A549 (cell line): ENCODE results near the gene ANKRD2. TPM values are rescaled to one million over a fixed set of nuclear protein-coding genes. Genes with fewer than 3 reads are reported as not detected.
A peak's percentile ranks its signal among the peaks of the same experiment; 100 is the strongest.

Experiments used
- ATAC-seq, 2 experiments: fragments of 200-7000 bp in 1 of 2; fragments of >200 bp in 1 of 2; cut with Nextera tagmentation in 1 of 2; cut with Tn5 transposase in 1 of 2; 3 replicates each; pipeline versions ENCODE4 v1.8.0 to v1.9.1; 2018 to 2020; ENCODE audit warnings: mild to moderate bottlenecking in 1 of 2, moderate library complexity in 1 of 2
- CTCF ChIA-PET: fragments of 300-600 bp; sonication (Branson Sonifier 250); formaldehyde crosslinking; extraction: SDS; loops from one replicate; lab custom pipeline; 2021; ENCODE audit warnings: antibody characterized with exemption, inconsistent platforms; lab: Yijun Ruan, JAX
- POLR2A ChIA-PET: fragments of 350-600 bp; formaldehyde crosslinking; extraction: SDS; loops from one replicate; lab custom pipeline; 2021; ENCODE audit warnings: antibody characterized with exemption, inconsistent platforms; lab: Yijun Ruan, JAX
- DNase-seq, 2 experiments: peaks; one replicate each; pipeline versions ENCODE4 v3.0.0 to v3.0.0-alpha.2; 2011 to 2016; ENCODE audit warnings: low read depth in 1 of 2, low spot score in 1 of 2
- FAIRE-seq: peaks from 2 replicates; lab custom pipeline; 2011; peaks lifted over from hg19 to GRCh38; lab: Jason Lieb, UNC
- H3K27ac ChIP-seq, 2 experiments: fragments of >200 bp; sonication (Bioruptor Twin); formaldehyde crosslinking; 3 replicates each; pipeline ENCODE4 v1.5.1; 2016 to 2017
- H3K4me1 ChIP-seq: fragments of >200 bp; sonication (Bioruptor Twin); formaldehyde crosslinking; 3 replicates; pipeline ENCODE4 v1.6.1; 2016
- H3K4me2 ChIP-seq: fragments of >200 bp; sonication (Bioruptor Twin); formaldehyde crosslinking; 3 replicates; pipeline ENCODE4 v1.6.1; 2016
- H3K4me3 ChIP-seq: fragments of >200 bp; sonication (Bioruptor Twin); formaldehyde crosslinking; 3 replicates; pipeline ENCODE4 v1.5.1; 2016
- H3K9me3 ChIP-seq: fragments of >200 bp; sonication (Bioruptor Twin); formaldehyde crosslinking; 3 replicates; pipeline ENCODE4 v1.6.1; 2016
- ATOH8 ChIP-seq: fragments of 250-450 bp; sonication (Bioruptor Pico); IDR thresholded peaks from 2 replicates; pipeline ENCODE4 v1.5.0; 2020; ENCODE audit warnings: low read depth, mild to moderate bottlenecking, moderate library complexity
- CEBPB ChIP-seq, 2 experiments: fragments of >200 bp in 1 of 2; sonication (Bioruptor Twin) in 1 of 2; formaldehyde crosslinking in 1 of 2; IDR thresholded peaks; 2 replicates each; pipeline ENCODE4 v1.6.1; 2012 to 2016
- EHMT2 ChIP-seq: fragments of 200-600 bp; sonication (generic); IDR thresholded peaks from 2 replicates; pipeline ENCODE4 v1.6.1; 2016; ENCODE audit warnings: antibody characterized with exemption, low read depth, mild to moderate bottlenecking, moderate library complexity
- EP300 ChIP-seq, 2 experiments: fragments of >200 bp; sonication (Bioruptor Twin); formaldehyde crosslinking; IDR thresholded peaks; 2 replicates in 1 of 2; 3 replicates in 1 of 2; pipeline ENCODE4 v1.6.1; 2016 to 2017
- ESRRA ChIP-seq: fragments of 150-350 bp; IDR thresholded peaks from 2 replicates; pipeline ENCODE4 v1.6.1; 2014; ENCODE audit warnings: mild to moderate bottlenecking, low read length, borderline replicate concordance
- HES2 ChIP-seq: fragments of >200 bp; sonication (Bioruptor Twin); formaldehyde crosslinking; IDR thresholded peaks from 2 replicates; pipeline ENCODE4 v1.6.1; 2016
- HEYL ChIP-seq: fragments of 250-450 bp; sonication (Bioruptor Pico); IDR thresholded peaks from 2 replicates; pipeline ENCODE4 v1.8.0; 2021; ENCODE audit warnings: mild to moderate bottlenecking, moderate library complexity
- HOXB13 ChIP-seq: fragments of 250-450 bp; sonication (Bioruptor Pico); IDR thresholded peaks from 2 replicates; pipeline ENCODE4 v1.5.0; 2020; ENCODE audit warnings: low read depth, mild to moderate bottlenecking, moderate library complexity
- JUNB ChIP-seq: fragments of >200 bp; sonication (Bioruptor Twin); formaldehyde crosslinking; IDR thresholded peaks from 2 replicates; pipeline ENCODE4 v1.6.1; 2016
- MYC ChIP-seq: IDR thresholded peaks from 2 replicates; pipeline ENCODE4 v1.6.1; 2012; ENCODE audit warnings: mild to moderate bottlenecking, inconsistent platforms, low read length, improper control_type of control experiment, borderline replicate concordance
- NFE2L2 ChIP-seq: fragments of 150-350 bp; conservative IDR thresholded peaks from 2 replicates; pipeline ENCODE4 v1.6.1; 2014; ENCODE audit warnings: low read length
- NR3C1 ChIP-seq: fragments of >200 bp; sonication (Bioruptor Twin); formaldehyde crosslinking; IDR thresholded peaks from 3 replicates; pipeline ENCODE4 v1.6.1; 2017
- POLR2A ChIP-seq: IDR thresholded peaks from 2 replicates; pipeline ENCODE4 v1.6.1; 2012; ENCODE audit warnings: mild to moderate bottlenecking, low read length
- POLR2AphosphoS2 ChIP-seq: conservative IDR thresholded peaks from 2 replicates; pipeline ENCODE4 v1.6.1; 2012; ENCODE audit warnings: low read length, improper control_type of control experiment, inconsistent platforms
- RARB ChIP-seq: fragments of 250-450 bp; sonication (Bioruptor Pico); IDR thresholded peaks from 2 replicates; pipeline ENCODE4 v1.8.0; 2021; ENCODE audit warnings: mild to moderate bottlenecking, moderate library complexity
- RFX5 ChIP-seq: fragments of 450-650 bp; IDR thresholded peaks from 2 replicates; pipeline ENCODE4 v1.7.1; 2014; ENCODE audit warnings: antibody characterized with exemption, mild to moderate bottlenecking, moderate library complexity
- ZC3H11A ChIP-seq: fragments of 450-650 bp; IDR thresholded peaks from 2 replicates; pipeline ENCODE4 v1.6.1; 2014; ENCODE audit warnings: antibody characterized with exemption, mild to moderate bottlenecking
- ZFP36 ChIP-seq: fragments of 450-650 bp; IDR thresholded peaks from 2 replicates; pipeline ENCODE4 v1.6.1; 2014; ENCODE audit warnings: borderline replicate concordance; ENCODE audit not compliant: partially characterized antibody
- WGBS: methylation state at CpG from one replicate; pipeline ENCODE4 v1.1.6; 2017; ENCODE audit errors: missing lambda C conversion rate; 5-methylcytosine and 5-hydroxymethylcytosine counted together
- polyA plus RNA-seq, 4 experiments: library from polyadenylated mRNA; depleted of rRNA in 3 of 4; stranded (reverse); fragments of >200 nt; fragmentation: RNase III in 1 of 4; extraction: RNeasy Plus Mini Kit Qiagen cat#74134 plus additional on column Dnase treatment in 1 of 4; gene quantifications; 2 replicates in 3 of 4; 3 replicates in 1 of 4; pipeline ENCODE4 v1.2.3, GENCODE V29; 2011 to 2017
- TF ChIP-seq, protein P1 (sequence below): fragments of >200 bp; sonication (Bioruptor Twin); formaldehyde crosslinking; IDR thresholded peaks from 3 replicates; pipeline ENCODE4 v1.5.1; 2016
- TF ChIP-seq, protein P2 (sequence below): fragments of 200-600 bp; sonication (generic); IDR thresholded peaks from 2 replicates; pipeline ENCODE4 v1.6.1; 2016; ENCODE audit warnings: antibody characterized with exemption, mild to moderate bottlenecking, moderate library complexity
- TF ChIP-seq, protein P3 (sequence below): IDR thresholded peaks from 2 replicates; pipeline ENCODE4 v1.6.1; 2012
- TF ChIP-seq, protein P4 (sequence below): fragments of 250-450 bp; sonication (Bioruptor Pico); IDR thresholded peaks from 2 replicates; pipeline ENCODE4 v1.5.0; 2021; ENCODE audit warnings: mild to moderate bottlenecking, moderate library complexity, borderline replicate concordance
- TF ChIP-seq, protein P5 (sequence below): fragments of >200 bp; sonication (Bioruptor Twin); formaldehyde crosslinking; IDR thresholded peaks from 3 replicates; pipeline ENCODE4 v1.6.1; 2016

Gene ANKRD2
- polyA plus RNA-seq, 2 of the 4 experiments (the other 2 are of a cell fraction): 1.5 to 4.7 TPM

GRCh38 chr10:97600616-97601015 is 28.0 kb downstream of the ANKRD2 start:
- TF ChIP-seq, protein P1, sequence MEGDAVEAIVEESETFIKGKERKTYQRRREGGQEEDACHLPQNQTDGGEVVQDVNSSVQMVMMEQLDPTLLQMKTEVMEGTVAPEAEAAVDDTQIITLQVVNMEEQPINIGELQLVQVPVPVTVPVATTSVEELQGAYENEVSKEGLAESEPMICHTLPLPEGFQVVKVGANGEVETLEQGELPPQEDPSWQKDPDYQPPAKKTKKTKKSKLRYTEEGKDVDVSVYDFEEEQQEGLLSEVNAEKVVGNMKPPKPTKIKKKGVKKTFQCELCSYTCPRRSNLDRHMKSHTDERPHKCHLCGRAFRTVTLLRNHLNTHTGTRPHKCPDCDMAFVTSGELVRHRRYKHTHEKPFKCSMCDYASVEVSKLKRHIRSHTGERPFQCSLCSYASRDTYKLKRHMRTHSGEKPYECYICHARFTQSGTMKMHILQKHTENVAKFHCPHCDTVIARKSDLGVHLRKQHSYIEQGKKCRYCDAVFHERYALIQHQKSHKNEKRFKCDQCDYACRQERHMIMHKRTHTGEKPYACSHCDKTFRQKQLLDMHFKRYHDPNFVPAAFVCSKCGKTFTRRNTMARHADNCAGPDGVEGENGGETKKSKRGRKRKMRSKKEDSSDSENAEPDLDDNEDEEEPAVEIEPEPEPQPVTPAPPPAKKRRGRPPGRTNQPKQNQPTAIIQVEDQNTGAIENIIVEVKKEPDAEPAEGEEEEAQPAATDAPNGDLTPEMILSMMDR: no peak
- TF ChIP-seq NR3C1 (no peak), HES2 (no peak), CEBPB (IDR thresholded peaks at IDR 0.05) (no peak), EP300 (IDR thresholded peaks at IDR 0.05) (no peak)
- TF ChIP-seq, protein P2, sequence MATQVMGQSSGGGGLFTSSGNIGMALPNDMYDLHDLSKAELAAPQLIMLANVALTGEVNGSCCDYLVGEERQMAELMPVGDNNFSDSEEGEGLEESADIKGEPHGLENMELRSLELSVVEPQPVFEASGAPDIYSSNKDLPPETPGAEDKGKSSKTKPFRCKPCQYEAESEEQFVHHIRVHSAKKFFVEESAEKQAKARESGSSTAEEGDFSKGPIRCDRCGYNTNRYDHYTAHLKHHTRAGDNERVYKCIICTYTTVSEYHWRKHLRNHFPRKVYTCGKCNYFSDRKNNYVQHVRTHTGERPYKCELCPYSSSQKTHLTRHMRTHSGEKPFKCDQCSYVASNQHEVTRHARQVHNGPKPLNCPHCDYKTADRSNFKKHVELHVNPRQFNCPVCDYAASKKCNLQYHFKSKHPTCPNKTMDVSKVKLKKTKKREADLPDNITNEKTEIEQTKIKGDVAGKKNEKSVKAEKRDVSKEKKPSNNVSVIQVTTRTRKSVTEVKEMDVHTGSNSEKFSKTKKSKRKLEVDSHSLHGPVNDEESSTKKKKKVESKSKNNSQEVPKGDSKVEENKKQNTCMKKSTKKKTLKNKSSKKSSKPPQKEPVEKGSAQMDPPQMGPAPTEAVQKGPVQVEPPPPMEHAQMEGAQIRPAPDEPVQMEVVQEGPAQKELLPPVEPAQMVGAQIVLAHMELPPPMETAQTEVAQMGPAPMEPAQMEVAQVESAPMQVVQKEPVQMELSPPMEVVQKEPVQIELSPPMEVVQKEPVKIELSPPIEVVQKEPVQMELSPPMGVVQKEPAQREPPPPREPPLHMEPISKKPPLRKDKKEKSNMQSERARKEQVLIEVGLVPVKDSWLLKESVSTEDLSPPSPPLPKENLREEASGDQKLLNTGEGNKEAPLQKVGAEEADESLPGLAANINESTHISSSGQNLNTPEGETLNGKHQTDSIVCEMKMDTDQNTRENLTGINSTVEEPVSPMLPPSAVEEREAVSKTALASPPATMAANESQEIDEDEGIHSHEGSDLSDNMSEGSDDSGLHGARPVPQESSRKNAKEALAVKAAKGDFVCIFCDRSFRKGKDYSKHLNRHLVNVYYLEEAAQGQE: no peak
- TF ChIP-seq, protein P3, sequence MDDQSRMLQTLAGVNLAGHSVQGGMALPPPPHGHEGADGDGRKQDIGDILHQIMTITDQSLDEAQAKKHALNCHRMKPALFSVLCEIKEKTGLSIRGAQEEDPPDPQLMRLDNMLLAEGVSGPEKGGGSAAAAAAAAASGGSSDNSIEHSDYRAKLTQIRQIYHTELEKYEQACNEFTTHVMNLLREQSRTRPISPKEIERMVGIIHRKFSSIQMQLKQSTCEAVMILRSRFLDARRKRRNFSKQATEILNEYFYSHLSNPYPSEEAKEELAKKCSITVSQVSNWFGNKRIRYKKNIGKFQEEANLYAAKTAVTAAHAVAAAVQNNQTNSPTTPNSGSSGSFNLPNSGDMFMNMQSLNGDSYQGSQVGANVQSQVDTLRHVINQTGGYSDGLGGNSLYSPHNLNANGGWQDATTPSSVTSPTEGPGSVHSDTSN: no peak
- no peak overlapping the region for H3K4me3 ChIP-seq
- POLR2A ChIA-PET: no interaction called here
- ATAC-seq (no peak), DNase-seq (no peak), FAIRE-seq (no peak)
- H3K9me3 ChIP-seq: no peaks in the 10 kb centered on the region
- 97% methylated on average over 1 of the region's 1 CpG for WGBS
- no peak overlapping the region for H3K4me2 ChIP-seq
- H3K27ac ChIP-seq: peak overlapping the region; percentile 30 to 88; a peak in 2 of 6 replicates
- peaks cover 30% of the 10 kb centered on the region for H3K4me1 ChIP-seq
- CTCF ChIA-PET: interaction anchor here (1.2 to 39.7 kb wide), 4 partner anchors 11 to 137 kb away, joined by 3 to 1048 read pairs (median 33); partner anchors contain the start of genes ANKRD2, C10orf62 and HOGA1

DNA sequence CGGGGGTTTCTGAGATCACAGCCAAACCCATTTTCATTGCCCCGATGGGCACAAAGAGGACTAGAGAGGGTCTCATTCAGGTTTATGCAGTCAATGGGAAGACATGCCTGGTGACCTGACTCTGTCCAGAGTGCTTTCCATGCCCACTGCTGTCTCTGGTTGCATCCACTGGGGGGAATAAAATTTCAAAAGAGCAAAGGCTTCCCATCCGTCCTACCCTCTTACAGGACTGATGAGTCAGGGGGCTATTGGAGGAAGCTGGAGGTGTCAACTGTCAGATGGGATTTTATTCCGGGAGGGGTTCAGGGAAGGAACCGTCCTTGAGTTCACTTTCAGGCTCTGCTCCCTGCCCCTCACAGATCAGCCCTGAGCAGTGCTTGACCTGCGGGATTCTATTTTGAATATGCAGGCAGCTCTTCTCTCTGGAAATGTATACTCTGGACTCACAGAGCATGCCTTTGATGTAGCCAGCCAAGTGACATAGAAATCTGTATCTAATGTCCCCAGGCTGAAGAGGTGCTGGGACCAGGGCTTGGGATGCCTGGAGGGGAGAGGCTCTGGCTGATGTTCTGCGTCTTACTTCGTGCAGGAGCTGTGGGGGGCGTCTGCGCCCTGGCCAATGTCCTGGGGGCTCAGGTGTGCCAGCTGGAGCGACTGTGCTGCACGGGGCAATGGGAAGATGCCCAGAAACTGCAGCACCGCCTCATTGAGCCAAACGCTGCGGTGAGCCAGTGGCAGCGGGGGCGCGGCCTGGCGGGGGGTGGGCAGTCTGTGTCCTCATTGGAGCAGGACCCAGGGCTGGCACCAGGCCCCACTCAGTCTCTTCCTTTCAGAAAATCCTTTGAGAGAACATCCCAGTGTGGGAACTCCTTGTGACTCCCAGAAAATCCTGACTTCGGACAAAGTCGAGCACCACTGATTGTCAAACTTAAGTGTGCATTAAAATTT is 29.0 kb downstream of the ANKRD2 start:
- no peak for FAIRE-seq
- ChIA-PET POLR2A (no interaction called here), CTCF (interaction anchor here (1.2 to 39.7 kb wide), 5 partner anchors 10 to 138 kb away, joined by 3 to 1048 read pairs (median 5); partner anchors contain the start of genes ANKRD2, C10orf62 and HOGA1)
- Histone ChIP-seq H3K4me2 (no peak overlapping the region), H3K4me1 (peaks cover 20% of the 10 kb centered on the region), H3K27ac (peak overlapping the region; percentile 30 to 88; a peak in 3 of 6 replicates), H3K4me3 (no peak overlapping the region), H3K9me3 (no peaks in the 10 kb centered on the region)
- WGBS: 80% methylated on average over 14 of the region's 21 CpGs
- no peak for DNase-seq
- no peak; a peak in 1 of 6 replicates for ATAC-seq
- TF ChIP-seq ESRRA (no peak), ATOH8 (CRISPR knock-in tag) (no peak), HOXB13 (CRISPR knock-in tag) (no peak), POLR2AphosphoS2 (no peak), HEYL (CRISPR knock-in tag) (no peak), ZC3H11A (no peak), EHMT2 (no peak), RFX5 (no peak), ZFP36 (no peak), JUNB (no peak), RARB (CRISPR knock-in tag) (no peak), NFE2L2 (no peak), POLR2A (no peak), MYC (no peak)
- TF ChIP-seq, protein P4, sequence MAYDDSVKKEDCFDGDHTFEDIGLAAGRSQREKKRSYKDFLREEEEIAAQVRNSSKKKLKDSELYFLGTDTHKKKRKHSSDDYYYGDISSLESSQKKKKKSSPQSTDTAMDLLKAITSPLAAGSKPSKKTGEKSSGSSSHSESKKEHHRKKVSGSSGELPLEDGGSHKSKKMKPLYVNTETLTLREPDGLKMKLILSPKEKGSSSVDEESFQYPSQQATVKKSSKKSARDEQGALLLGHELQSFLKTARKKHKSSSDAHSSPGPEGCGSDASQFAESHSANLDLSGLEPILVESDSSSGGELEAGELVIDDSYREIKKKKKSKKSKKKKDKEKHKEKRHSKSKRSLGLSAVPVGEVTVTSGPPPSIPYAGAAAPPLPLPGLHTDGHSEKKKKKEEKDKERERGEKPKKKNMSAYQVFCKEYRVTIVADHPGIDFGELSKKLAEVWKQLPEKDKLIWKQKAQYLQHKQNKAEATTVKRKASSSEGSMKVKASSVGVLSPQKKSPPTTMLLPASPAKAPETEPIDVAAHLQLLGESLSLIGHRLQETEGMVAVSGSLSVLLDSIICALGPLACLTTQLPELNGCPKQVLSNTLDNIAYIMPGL (CRISPR knock-in tag): no peak
- TF ChIP-seq, protein P5, sequence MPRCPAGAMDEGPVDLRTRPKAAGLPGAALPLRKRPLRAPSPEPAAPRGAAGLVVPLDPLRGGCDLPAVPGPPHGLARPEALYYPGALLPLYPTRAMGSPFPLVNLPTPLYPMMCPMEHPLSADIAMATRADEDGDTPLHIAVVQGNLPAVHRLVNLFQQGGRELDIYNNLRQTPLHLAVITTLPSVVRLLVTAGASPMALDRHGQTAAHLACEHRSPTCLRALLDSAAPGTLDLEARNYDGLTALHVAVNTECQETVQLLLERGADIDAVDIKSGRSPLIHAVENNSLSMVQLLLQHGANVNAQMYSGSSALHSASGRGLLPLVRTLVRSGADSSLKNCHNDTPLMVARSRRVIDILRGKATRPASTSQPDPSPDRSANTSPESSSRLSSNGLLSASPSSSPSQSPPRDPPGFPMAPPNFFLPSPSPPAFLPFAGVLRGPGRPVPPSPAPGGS: no peak
